GM23338 (cell line): ENCODE results near the gene CYB561D1.

Source experiments
- EZH2 ChIP-seq: fragments of 200-600 bp; sonication (generic); IDR thresholded peaks from one replicate; pipeline ENCODE4 v1.8.0; 2017; ENCODE audit warnings: antibody characterized with exemption, mild to moderate bottlenecking, low read depth; ENCODE audit not compliant: unreplicated experiment
- JUNB ChIP-seq: IDR thresholded peaks from one replicate; pipeline ENCODE4 v1.6.1; 2016; ENCODE audit warnings: antibody characterized with exemption; ENCODE audit not compliant: unreplicated experiment
- POLR2AphosphoS5 ChIP-seq: IDR thresholded peaks from 2 replicates; pipeline ENCODE4 v1.6.1; 2016; ENCODE audit warnings: antibody characterized with exemption, low read depth
- TF ChIP-seq, protein P1 (sequence below), 2 experiments: fragments of 200-600 bp in 1 of 2; sonication (generic) in 1 of 2; conservative IDR thresholded peaks; 2 replicates each; pipeline versions ENCODE4 v1.5.1 to v1.6.1; 2016 to 2017; ENCODE audit warnings: antibody characterized with exemption in 2 of 2, low read depth in 2 of 2, mild to moderate bottlenecking in 2 of 2, moderate library complexity in 1 of 2

DNA sequence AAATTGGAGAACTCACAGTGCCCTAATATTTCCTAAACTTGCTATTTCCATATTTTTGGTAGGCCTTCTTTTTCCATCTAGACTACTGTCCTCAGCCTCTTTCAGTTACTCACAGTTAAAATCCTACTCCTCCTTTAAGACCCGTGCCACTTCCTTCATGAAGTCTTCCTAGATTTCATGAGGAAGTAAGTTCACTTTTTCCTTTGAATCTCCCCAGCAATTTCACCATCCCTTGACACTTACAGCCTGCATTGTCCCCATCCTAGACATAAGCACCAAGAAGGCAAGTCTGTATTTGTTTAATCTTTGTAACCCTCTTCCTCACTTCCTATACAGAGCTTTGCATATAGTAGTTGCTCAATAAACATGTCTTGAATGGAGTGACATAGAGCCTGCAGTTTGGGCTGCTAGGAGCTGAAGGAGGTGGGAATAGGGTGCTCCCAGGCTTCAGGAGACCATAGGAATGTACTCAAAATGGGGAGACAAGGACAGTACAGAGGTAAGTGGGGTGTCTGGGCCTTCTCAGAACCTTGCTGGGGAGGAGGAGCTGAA lies 40.5 kb downstream of the CYB561D1 start:
- TF ChIP-seq POLR2AphosphoS5, result no peak
- TF ChIP-seq, protein P1, sequence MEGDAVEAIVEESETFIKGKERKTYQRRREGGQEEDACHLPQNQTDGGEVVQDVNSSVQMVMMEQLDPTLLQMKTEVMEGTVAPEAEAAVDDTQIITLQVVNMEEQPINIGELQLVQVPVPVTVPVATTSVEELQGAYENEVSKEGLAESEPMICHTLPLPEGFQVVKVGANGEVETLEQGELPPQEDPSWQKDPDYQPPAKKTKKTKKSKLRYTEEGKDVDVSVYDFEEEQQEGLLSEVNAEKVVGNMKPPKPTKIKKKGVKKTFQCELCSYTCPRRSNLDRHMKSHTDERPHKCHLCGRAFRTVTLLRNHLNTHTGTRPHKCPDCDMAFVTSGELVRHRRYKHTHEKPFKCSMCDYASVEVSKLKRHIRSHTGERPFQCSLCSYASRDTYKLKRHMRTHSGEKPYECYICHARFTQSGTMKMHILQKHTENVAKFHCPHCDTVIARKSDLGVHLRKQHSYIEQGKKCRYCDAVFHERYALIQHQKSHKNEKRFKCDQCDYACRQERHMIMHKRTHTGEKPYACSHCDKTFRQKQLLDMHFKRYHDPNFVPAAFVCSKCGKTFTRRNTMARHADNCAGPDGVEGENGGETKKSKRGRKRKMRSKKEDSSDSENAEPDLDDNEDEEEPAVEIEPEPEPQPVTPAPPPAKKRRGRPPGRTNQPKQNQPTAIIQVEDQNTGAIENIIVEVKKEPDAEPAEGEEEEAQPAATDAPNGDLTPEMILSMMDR (conservative IDR thresholded peaks at IDR 0.05; ENCODE audit: low read depth in 2 of 2), result no peak
- TF ChIP-seq JUNB, result no peak
- TF ChIP-seq EZH2, result no peak
